AG04449 (cell line): ENCODE results near the gene ASB6.

Experiments used
- CTCF ChIA-PET: fragments of 350-600 bp; formaldehyde crosslinking; extraction: SDS; loops from one replicate; lab custom pipeline; 2021; ENCODE audit warnings: antibody characterized with exemption; lab: Yijun Ruan, JAX
- POLR2A ChIA-PET: fragments of 400-600, 350-600 bp; formaldehyde crosslinking; extraction: SDS; loops from one replicate; lab custom pipeline; 2020; ENCODE audit warnings: antibody characterized with exemption, inconsistent platforms; lab: Yijun Ruan, JAX
- DNase-seq: peaks from one replicate; pipeline ENCODE4 v3.0.0-alpha.2; 2010; ENCODE audit warnings: low read depth, low spot score
- H3K4me3 ChIP-seq: 2 replicates; pipeline ENCODE4 v1.5.1; 2011; ENCODE audit warnings: low read depth, mild to moderate bottlenecking, control low read depth, low read length
- CTCF ChIP-seq: IDR thresholded peaks from one replicate; pipeline ENCODE4 v1.5.1; 2011; ENCODE audit warnings: mild to moderate bottlenecking, moderate library complexity, low read length, control low read depth, inconsistent platforms; ENCODE audit not compliant: insufficient read depth; ENCODE audit errors: missing control alignments

ASB6 gene

GRCh38 chr9:129685220-129685932 lies 43.4 kb upstream of the ASB6 start:
- ChIA-PET CTCF (interaction anchor here (0.8 to 1.4 kb wide), 2 partner anchors 10 to 51 kb away, joined by 3 to 8 read pairs; no protein-coding TSS in a partner anchor), POLR2A (no interaction called here)
- H3K4me3 ChIP-seq = no peak overlapping the region
- no peak for DNase-seq
- TF ChIP-seq CTCF = no peak

- CTCF ChIA-PET = interaction anchor here (0.7 kb wide), 1 partner anchor 9 kb away, joined by 4 read pairs; no protein-coding TSS in a partner anchor
- DNase-seq = no peak
- no peak overlapping the region for H3K4me3 ChIP-seq
- no peak for TF ChIP-seq CTCF
- POLR2A ChIA-PET = no interaction called here
Measured at GRCh38 chr9:129682381-129682780, 40.4 kb upstream of the ASB6 start.

GRCh38 chr9:129681924-129682323 lies 40.0 kb upstream of the ASB6 start:
- no peak for DNase-seq
- ChIA-PET POLR2A (no interaction called here), CTCF (interaction anchor here (0.7 kb wide), 1 partner anchor 9 kb away, joined by 4 read pairs; no protein-coding TSS in a partner anchor)
- no peak overlapping the region for H3K4me3 ChIP-seq
- TF ChIP-seq CTCF = no peak

GRCh38 chr9:129679537-129679936 lies 37.6 kb upstream of the ASB6 start:
- CTCF ChIA-PET = interaction anchor here (0.7 to 1.4 kb wide), 3 partner anchors 17 to 58 kb away, joined by 3 to 4 read pairs (median 3); no protein-coding TSS in a partner anchor
- POLR2A ChIA-PET = no interaction called here
- TF ChIP-seq CTCF = no peak
- H3K4me3 ChIP-seq = no peak overlapping the region
- no peak for DNase-seq

- H3K4me3 ChIP-seq = no peak overlapping the region
- CTCF ChIA-PET = interaction anchor here (0.9 to 2.2 kb wide), 4 partner anchors 47 to 59 kb away, joined by 3 to 7 read pairs (median 4); no protein-coding TSS in a partner anchor
- no peak for TF ChIP-seq CTCF
- POLR2A ChIA-PET = no interaction called here
- no peak for DNase-seq
Measured at GRCh38 chr9:129678844-129679243, 36.9 kb upstream of the ASB6 start.

- H3K4me3 ChIP-seq = no peak overlapping the region
- no peak for DNase-seq
- ChIA-PET POLR2A (no interaction called here), CTCF (interaction anchor here (0.8 to 2.4 kb wide), 8 partner anchors 10 to 60 kb away, joined by 3 to 7 read pairs (median 4); partner anchors contain the start of gene ASB6)
- no peak for TF ChIP-seq CTCF
Measured at GRCh38 chr9:129677456-129677855, 35.5 kb upstream of the ASB6 start.
